Choroid plexus epithelial cell (primary cell): ENCODE results near the gene GALNT17.

Source experiments
- DNase-seq: peaks from one replicate; pipeline ENCODE4 v3.0.0-alpha.2; 2010; ENCODE audit warnings: low read depth
- H3K4me3 ChIP-seq: 2 replicates; pipeline ENCODE4 v1.5.1; 2011; ENCODE audit warnings: low read depth, mild to moderate bottlenecking, control low read depth, low read length, moderate library complexity
- TF ChIP-seq, protein P1 (sequence below): conservative IDR thresholded peaks from 2 replicates; pipeline ENCODE4 v1.5.1; 2011; ENCODE audit warnings: low read depth, mild to moderate bottlenecking, control low read depth, inconsistent platforms, low read length, moderate library complexity

The GALNT17 gene

GRCh38 chr7:71312755-71313490 is 181.0 kb downstream of the GALNT17 start:
- H3K4me3 ChIP-seq = no peak overlapping the region
- TF ChIP-seq, protein P1, sequence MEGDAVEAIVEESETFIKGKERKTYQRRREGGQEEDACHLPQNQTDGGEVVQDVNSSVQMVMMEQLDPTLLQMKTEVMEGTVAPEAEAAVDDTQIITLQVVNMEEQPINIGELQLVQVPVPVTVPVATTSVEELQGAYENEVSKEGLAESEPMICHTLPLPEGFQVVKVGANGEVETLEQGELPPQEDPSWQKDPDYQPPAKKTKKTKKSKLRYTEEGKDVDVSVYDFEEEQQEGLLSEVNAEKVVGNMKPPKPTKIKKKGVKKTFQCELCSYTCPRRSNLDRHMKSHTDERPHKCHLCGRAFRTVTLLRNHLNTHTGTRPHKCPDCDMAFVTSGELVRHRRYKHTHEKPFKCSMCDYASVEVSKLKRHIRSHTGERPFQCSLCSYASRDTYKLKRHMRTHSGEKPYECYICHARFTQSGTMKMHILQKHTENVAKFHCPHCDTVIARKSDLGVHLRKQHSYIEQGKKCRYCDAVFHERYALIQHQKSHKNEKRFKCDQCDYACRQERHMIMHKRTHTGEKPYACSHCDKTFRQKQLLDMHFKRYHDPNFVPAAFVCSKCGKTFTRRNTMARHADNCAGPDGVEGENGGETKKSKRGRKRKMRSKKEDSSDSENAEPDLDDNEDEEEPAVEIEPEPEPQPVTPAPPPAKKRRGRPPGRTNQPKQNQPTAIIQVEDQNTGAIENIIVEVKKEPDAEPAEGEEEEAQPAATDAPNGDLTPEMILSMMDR = no peak
- DNase-seq = no peak

GRCh38 chr7:71313553-71313952 is 181.6 kb downstream of the GALNT17 start:
- no peak overlapping the region for H3K4me3 ChIP-seq
- no peak for DNase-seq
- TF ChIP-seq, protein P1 = no peak

DNA sequence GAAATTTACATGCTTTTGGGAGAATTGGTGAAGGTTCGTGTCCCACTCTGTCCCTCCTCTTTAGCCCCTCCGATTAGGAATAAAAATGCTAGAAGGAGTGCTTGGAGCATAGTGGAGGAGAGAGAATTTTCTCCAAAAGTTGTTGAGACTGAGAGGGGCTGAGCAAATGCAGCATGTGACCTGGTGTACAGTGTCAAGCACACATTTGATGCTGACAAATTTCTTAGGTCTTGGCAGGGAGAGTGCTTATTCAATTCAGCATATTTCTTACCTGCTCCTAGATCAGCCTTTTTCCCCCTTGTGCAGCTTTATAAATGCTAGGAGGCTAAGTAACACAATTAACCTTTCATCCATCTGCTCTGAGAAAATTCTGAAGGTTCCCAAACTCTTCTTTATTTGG is 189.0 kb downstream of the GALNT17 start:
- no peak overlapping the region for H3K4me3 ChIP-seq
- TF ChIP-seq, protein P1 = no peak
- DNase-seq = no peak

DNA sequence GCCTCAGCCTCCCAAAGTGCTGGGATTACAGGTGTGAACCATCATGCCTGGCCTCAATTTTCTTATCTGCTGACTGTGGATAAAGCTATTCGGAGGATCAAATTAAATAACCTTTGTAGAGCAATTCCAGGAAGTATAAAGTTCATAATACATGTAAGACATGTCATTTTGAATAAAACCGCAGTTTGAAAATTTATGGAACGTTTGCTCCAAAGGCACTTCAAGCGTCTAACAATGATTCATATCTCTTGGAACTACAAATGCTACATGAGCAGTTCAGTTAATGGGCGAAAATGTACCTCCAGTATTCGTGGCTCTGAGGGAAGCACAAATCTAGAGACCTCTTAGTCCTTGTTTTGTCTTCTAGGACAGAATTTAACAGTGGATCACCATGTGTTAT is 190.3 kb downstream of the GALNT17 start:
- TF ChIP-seq, protein P1 = no peak
- no peak overlapping the region for H3K4me3 ChIP-seq
- no peak for DNase-seq

GRCh38 chr7:71323726-71324125 is 191.8 kb downstream of the GALNT17 start:
- TF ChIP-seq, protein P1 = no peak
- DNase-seq = no peak
- H3K4me3 ChIP-seq = no peak overlapping the region

DNA sequence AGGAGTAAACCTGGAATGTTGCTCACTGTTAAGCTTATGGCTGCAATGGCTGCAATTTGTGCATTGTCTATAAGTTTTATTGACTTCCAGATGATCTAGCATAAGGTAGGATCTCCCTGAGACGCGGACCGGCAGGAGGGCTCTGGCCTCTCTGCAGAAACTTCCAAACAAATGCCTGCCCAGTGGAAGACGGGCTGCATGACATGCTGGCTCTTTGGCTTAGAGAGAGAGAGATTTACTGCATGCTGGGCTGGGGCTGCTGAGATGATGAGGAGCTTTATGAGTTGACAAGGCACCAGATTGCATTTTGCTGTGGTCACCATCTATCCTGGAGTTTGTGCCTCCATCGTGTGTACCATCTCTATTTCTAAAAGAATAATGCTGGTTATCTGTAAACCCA is 193.2 kb downstream of the GALNT17 start:
- TF ChIP-seq, protein P1 = no peak
- H3K4me3 ChIP-seq = no peak overlapping the region

GRCh38 chr7:71326595-71326994 is 194.7 kb downstream of the GALNT17 start:
- TF ChIP-seq, protein P1 = no peak
- H3K4me3 ChIP-seq = no peak overlapping the region
- DNase-seq = no peak

More for the DNA sequence above, 193.2 kb downstream of the GALNT17 start:
- no peak for DNase-seq
